IPS-NIHi11 (cell line): ENCODE results near the gene TRAK1.

ENCODE experiments used
- DNase-seq: peaks from one replicate; pipeline ENCODE4 v3.0.0; 2012; ENCODE audit warnings: mixed read lengths, low spot score

Gene TRAK1

GRCh38 chr3:42246091-42246490, 154.9 kb downstream of the TRAK1 start:
- DNase-seq, result no peak

GRCh38 chr3:42247576-42248027, 156.4 kb downstream of the TRAK1 start:
- peak; percentile 78 for DNase-seq

- no peak for DNase-seq
These were observed 159.6 kb downstream of the TRAK1 start for GRCh38 chr3:42250761-42251160.

- no peak for DNase-seq
These were observed 163.4 kb downstream of the TRAK1 start for GRCh38 chr3:42254566-42254965.

- no peak for DNase-seq
These were observed 165.1 kb downstream of the TRAK1 start for GRCh38 chr3:42256135-42256819.

- no peak for DNase-seq
These were observed 165.8 kb downstream of the TRAK1 start for GRCh38 chr3:42257007-42257406.

- DNase-seq, result no peak
These were observed 171.4 kb downstream of the TRAK1 start for GRCh38 chr3:42262525-42262924.

- DNase-seq, result peak; percentile 68
These were observed 172.5 kb downstream of the TRAK1 start for GRCh38 chr3:42263354-42264346.

- DNase-seq, result peak; percentile 76
These were observed 173.4 kb downstream of the TRAK1 start for GRCh38 chr3:42264399-42265058.

GRCh38 chr3:42265059-42265991, 174.2 kb downstream of the TRAK1 start:
- no peak for DNase-seq

- no peak for DNase-seq
These were observed 174.9 kb downstream of the TRAK1 start, which contains the start of gene CCK for GRCh38 chr3:42266085-42266484. Gene CCK, minus strand, starts transcription at chr3:42266185. Its CDS starts 2,555 bp downstream, at chr3:42263630.

- DNase-seq, result no peak
These were observed 176.7 kb downstream of the TRAK1 start for GRCh38 chr3:42267878-42268277.

- no peak for DNase-seq
These were observed 178.5 kb downstream of the TRAK1 start for GRCh38 chr3:42269647-42270046.

- DNase-seq, result no peak
These were observed 179.4 kb downstream of the TRAK1 start for GRCh38 chr3:42270561-42270960.

GRCh38 chr3:42271786-42272185, 180.6 kb downstream of the TRAK1 start:
- DNase-seq, result no peak

- no peak for DNase-seq
These were observed 182.2 kb downstream of the TRAK1 start for GRCh38 chr3:42273361-42273760.

GRCh38 chr3:42274266-42274665, 183.1 kb downstream of the TRAK1 start:
- DNase-seq, result no peak

- no peak for DNase-seq
These were observed 184.1 kb downstream of the TRAK1 start for GRCh38 chr3:42275217-42275616.
